ENCODE measurements around the gene CFAP45. TPM values are rescaled to one million over a fixed set of nuclear protein-coding genes. Genes with fewer than 3 reads are reported as not detected.

The CFAP45 gene
- total RNA-seq, 1 donor from 2014 or later: 0.46 TPM

- no peak for TF ChIP-seq CTCF (conservative IDR thresholded peaks at IDR 0.05; ENCODE audit: low read depth, low read length)
- H3K4me3 ChIP-seq (ENCODE audit: low read depth, low read length): no peak overlapping the region
- no peak for DNase-seq (ENCODE audit: low read depth)
These were observed 72.4 kb downstream of the CFAP45 start for GRCh38 chr1:159827549-159827948.

GRCh38 chr1:159827102-159827490 is 72.9 kb downstream of the CFAP45 start:
- no peak for DNase-seq (ENCODE audit: low read depth)
- no peak for TF ChIP-seq CTCF (conservative IDR thresholded peaks at IDR 0.05; ENCODE audit: low read depth, low read length)
- no peak overlapping the region for H3K4me3 ChIP-seq (ENCODE audit: low read depth, low read length)

- no peak within 1 kb of the TSS for H3K4me3 ChIP-seq (ENCODE audit: low read depth, low read length)
- DNase-seq (ENCODE audit: low read depth): no peak
- no peak for TF ChIP-seq CTCF (conservative IDR thresholded peaks at IDR 0.05; ENCODE audit: low read depth, low read length)
These were observed 73.4 kb downstream of the CFAP45 start, which contains the start of gene SLAMF8 for GRCh38 chr1:159826441-159827101. TSS of gene SLAMF8 (plus strand) at chr1:159826873. CDS start at chr1:159826899, 26 bp downstream.

GRCh38 chr1:159825564-159825963 is 74.4 kb downstream of the CFAP45 start:
- no peak for TF ChIP-seq CTCF (conservative IDR thresholded peaks at IDR 0.05; ENCODE audit: low read depth, low read length)
- H3K4me3 ChIP-seq (ENCODE audit: low read depth, low read length): no peak overlapping the region
- DNase-seq (ENCODE audit: low read depth): no peak

DNA sequence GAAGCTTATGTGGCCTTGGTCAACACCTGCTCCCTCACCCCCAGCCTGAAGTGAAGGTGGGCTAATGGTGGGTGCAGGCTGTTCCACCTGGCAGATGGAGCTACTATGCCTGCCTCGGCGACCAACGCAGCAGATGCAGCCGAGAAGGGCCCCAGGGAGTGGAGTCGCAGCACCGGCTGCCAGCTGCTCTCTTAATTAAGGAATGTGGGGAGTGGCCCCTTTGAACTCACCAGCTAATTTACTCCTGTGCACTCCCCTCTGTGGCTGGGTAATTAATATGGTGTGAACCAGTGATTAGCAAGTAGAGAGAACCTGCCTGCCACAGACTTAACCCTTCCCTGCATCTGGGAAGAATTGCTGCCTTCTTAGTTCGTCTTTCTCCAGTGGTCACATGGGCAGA is 76.6 kb downstream of the CFAP45 start:
- no peak for TF ChIP-seq CTCF (conservative IDR thresholded peaks at IDR 0.05; ENCODE audit: low read depth, low read length)
- no peak for DNase-seq (ENCODE audit: low read depth)
- no peak overlapping the region for H3K4me3 ChIP-seq (ENCODE audit: low read depth, low read length)

Other genes starting within 250 kb of the CFAP45 start
- gene CRP, start 185.6 kb downstream of the CFAP45 start, total RNA-seq: not detected in 2 replicates
- gene DUSP23, start 119.2 kb downstream of the CFAP45 start, total RNA-seq: 54.5 and 83.5 TPM in 2 replicates
- not detected in 2 replicates for gene FCRL6, start 97.8 kb downstream of the CFAP45 start, total RNA-seq
- not detected in 2 replicates for gene SLAMF8, start 73.3 kb downstream of the CFAP45 start, total RNA-seq
- not detected in 2 replicates for gene VSIG8, start 37.5 kb downstream of the CFAP45 start, total RNA-seq
- 584 and 1,256 TPM in 2 replicates for gene TAGLN2, start 25.3 kb upstream of the CFAP45 start, total RNA-seq
- gene IGSF9, start 45.4 kb upstream of the CFAP45 start, total RNA-seq: 1.4 and 2.0 TPM in 2 replicates
- not detected in 2 replicates for gene SLAMF9, start 54.1 kb upstream of the CFAP45 start, total RNA-seq
- gene PIGM, start 131.8 kb upstream of the CFAP45 start, total RNA-seq: 2.2 and 2.5 TPM in 2 replicates
- gene KCNJ10, start 170.0 kb upstream of the CFAP45 start, total RNA-seq: not detected in 2 replicates
- not detected in 2 replicates for gene KCNJ9, start 181.4 kb upstream of the CFAP45 start, total RNA-seq
- gene IGSF8, start 198.5 kb upstream of the CFAP45 start, total RNA-seq: 28.4 and 33.3 TPM in 2 replicates
- not detected in 2 replicates for gene ATP1A2, start 215.6 kb upstream of the CFAP45 start, total RNA-seq

Data from epithelial cell of proximal tubule (primary cell).